GM19438 (cell line): ENCODE results near the gene INS.
"Not testable (repeated sequence)": the region's sequence is repeated elsewhere in the genome, so short reads cannot be mapped to it uniquely, and the experiment has no call there.

Source experiments
- ATAC-seq: cut with Tn5 transposase; IDR thresholded peaks from one replicate; pipeline ENCODE4 v1.9.1; 2021; ENCODE audit warnings: low read depth; ENCODE audit not compliant: unreplicated experiment

Gene INS

DNA sequence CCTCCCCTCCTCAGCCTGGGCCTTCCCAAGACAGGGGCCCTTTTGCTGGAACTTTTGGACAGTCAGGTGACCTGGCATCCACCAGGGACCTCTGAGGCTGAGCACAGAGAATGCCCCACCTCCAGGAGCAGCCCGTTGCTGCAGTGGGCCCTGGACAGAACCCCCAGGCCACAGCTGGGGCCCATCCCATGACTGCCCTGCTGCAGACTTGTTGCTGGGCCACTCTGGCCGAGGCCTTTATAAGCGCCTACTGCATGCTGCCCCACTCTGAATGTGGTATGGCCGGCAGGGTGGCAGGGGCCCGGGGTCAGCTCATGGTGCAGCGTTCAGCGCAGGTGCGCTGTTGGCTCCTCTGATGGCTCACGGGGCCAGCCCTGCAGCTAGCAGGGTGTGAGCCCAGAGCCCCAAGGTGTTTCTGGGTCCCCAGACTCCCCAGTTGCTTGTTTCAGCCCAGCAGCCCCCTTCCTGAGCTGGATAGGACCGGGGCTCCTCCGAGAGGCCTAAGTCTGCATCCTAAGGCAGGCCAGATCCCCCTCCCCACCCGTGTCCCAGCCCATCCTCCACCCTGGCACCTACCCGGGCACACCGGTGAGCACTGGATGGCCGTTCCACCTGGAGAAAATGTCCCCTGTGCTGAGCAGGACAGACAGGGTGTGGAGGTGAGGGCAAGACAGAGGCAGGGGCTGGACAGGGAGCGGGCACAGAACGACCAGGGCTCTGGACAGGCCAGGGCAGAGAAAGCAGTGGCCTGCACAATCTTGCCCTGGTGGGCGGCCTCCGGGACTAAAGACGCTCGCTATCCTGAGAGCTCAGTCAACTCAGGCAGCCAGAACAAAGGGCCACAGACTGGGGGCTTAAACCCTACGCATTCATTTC lies 38.7 kb upstream of the INS start:
- ATAC-seq = no peak

DNA sequence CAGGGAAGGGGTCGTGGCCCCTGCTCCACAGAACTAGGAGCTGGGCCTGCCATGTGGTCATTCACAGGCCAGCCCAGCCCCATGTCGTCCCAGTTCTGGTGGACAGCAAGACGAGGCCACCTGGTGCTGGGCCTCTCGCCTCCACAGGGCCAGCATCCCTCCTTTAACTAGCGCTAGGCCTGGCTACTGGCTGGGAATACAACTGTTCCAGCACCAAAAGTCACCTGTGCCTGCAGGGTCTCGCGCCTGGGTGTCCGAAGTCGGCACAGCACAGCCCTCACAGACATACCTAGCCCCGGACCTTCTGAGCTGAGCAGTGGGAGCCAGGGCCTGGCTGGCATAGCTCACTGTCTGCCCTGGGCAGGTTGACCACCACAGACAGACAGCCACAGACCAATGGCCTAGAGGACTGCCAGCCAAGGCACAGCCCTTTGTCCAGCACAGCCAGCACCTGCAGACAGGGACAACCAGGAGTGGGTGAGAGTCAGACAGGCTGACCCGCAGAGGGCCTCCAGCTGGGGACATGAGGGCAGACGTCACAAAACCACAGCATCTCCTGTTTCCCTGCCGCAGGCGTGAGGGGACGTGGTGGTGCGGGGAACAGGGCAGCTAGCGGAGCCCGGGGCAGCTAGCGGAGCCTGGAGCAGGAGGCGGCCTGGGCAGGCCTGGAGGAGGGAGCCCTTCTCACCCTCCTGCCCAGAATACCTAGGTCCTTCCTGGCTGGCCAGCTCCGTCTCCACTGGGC lies 37.8 kb upstream of the INS start:
- ATAC-seq = no peak

DNA sequence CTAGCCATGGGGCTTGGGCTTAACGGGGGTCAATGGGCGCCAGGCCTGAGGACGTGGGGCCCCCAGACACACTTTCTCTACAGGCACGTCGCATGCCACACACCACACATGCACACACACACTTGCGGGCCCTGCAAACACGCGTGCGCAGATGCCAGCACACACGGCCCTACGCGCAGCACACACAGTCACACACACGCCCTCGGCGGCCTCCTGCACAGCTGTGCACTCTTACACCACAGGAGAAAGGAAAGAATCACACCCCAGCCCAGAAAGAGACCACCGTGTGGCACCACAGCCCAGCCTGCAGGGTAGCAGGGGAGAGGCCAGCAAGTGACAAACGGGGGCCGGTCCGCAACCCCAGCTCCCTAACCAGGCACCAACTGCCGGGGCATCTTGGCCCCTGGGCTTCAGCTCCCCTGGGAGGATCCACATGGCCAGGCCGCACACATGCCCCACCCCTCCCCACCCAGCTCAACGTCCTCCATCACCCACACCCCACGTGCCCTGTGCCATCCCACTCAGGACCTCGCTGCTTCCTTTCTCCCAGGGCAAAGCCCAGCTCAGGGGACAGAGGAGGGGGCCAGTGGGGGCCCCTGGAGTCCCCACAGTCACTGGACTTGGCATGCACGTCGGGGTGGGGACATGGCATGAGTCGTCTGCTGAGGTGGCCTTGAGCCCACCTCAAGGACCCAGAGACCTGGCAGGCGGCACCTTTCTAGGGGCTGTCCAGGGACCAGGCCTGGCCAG lies 36.9 kb upstream of the INS start:
- ATAC-seq = no peak

DNA sequence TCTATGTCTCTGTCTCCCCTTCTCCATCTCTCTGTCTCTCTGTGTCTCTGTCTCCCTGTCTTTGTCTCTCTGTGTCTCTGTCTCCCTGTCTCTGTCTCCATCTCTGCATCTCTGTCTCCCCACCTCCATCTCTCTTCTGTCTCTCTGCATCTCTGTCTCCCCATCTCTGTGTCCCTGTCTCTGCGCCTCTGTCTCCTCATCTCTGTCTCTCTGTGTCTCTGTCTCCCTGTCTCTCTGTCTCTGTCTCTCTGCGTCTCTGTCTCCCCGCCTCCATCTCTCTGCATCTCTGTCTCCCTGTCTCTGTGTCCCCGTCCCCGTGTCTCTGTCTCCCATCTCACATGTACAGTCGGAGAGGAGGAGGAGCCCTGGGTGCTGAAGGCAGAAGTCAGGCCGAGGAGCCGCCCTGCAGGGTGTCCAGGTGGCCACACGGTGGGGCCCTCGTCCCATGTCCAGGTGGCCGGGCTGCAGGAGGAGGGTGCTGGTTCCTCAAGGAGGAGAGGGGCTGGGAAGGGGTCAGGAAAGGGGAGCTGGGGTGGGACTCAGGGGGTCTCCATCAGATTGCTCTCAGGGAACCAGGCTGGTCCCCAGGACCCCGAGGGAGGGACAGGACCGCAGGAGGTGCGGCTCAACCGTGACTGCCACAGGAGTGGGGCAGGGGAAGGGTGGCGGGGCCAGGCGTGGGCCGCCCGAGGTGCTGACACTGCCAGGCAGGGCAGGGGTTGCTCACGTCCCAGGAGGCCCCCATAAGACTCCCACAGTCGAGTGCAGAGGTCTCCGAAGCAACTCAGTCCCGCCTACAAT lies 36.2 kb upstream of the INS start:
- no peak for ATAC-seq

DNA sequence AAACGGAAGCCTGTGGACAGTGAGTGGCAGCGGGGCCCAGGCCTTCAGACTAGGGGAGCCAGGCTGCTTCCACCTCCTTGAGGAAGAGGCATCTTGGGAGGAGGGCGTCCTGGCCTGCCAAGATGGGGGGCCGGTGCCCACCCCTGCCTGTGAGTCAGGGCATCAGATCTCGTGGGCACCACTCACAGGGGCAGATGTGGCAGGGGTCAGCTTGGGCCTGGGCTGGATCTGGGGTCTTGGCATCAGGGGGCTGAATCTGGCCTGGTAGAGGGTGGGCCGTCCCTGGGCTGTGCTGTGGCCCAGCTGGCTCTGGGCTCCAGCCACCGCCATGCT lies 34.7 kb upstream of the INS start:
- ATAC-seq = no peak

DNA sequence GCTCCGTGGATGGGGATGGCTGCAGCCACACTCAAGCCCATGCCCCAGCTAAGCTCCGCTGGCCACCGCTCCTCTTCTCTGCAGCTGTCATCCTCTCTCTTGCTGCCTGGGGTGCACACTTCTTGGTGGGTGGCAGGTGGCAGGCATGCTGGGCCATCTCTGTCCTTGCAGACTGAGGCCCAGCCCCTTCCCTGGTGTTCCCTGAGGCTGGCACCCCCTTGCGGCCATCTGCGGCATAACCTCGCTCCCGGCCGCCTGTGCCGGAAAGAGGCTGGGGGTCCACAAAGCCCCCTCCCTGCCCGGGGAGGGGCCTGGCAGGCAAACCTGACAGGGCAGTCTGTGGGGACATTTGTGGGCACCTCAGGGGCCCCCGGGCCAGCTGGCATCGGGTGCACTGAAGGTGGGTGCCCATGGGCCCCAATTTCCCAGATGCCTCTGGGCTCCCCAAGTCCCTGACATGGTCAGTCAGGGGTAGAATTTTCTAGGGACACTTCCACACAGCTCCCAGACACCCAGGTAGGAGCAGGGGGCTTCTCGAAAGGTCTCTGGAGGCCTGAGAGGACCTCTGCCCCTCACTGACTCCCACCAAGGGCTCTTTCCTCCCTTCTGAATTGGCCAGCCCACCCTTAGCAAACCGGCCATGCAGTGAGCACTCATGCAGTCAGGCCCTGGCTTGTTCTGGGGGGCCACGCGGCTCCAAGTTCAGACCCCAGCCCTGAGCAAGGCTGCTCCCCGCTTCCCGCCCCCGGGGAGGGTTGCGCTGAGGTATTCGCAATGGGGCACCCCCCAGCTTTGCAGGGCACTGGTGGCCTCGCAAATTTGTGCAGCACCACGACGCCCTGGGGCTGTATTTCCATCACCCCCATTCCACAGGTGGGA lies 34.1 kb upstream of the INS start:
- ATAC-seq = no peak

DNA sequence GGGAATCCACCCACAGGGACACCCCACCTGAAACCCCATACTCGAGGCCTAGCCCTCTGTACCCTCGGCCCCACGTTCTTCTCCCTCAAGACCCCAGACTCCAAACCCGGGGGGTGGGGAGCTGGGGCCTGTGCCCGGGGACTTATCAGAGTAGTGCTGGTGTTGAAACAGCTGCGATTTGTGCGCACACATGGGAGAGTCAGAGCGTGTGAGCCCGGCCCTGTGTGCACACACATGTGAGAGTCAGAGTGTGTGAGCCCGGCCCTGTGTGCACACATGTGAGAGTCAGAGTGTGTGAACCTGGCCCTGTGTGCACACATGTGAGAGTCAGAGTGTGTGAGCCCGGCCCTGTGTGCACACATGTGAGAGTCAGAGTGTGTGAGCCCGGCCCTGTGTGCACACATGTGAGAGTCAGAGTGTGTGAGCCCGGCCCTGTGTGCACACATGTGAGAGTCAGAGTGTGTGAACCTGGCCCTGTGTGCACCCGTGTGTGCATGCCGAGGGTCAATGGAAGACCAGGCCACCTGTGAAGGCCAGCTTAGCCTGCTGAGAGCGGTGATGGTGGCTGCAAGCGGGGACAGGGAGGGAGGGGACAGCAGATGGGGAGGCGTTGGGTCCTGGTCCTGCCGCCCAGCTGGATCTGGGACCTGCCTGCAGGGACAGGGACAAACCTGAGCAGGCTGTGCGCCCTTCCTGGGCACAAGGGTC lies 33.0 kb upstream of the INS start:
- not testable (repeated sequence) for ATAC-seq

DNA sequence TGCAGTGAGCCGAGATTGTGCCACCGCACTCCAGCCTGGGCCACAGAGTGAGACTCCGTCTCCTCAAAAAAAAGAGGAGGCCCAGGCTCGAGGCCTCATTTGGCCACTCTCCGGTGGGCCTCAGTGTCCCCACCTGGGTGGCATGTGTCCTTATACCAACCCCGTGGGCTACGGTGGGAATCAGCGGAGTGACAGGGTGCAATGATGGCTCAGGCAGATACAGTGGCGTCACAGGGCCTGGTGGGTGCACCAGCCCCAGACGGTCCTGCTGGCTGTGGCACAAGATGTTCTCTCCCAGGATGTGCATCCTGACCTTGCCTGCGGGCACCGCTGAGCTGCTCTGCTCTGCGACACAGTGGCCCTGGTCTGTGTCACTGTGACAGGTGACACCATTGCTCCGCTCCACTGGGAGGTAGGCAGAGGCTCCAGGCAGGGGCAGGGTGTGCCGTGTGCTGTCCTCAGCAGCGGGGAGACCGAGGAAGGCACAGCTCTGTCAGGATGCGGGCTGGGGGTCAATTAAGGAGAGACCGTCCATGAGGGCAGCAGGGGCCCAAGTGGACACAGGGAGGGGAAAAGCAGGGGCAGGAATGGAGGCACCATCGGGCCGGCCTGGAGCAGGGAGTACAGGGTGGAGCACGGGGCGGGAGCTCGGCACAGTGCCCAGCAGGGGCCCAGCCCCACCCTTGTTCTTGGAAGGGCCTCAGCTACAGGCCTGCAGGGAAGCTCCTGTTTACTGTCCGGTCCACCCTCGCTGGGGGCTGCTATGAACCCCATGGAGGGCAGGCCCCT lies 32.3 kb upstream of the INS start:
- no peak for ATAC-seq

DNA sequence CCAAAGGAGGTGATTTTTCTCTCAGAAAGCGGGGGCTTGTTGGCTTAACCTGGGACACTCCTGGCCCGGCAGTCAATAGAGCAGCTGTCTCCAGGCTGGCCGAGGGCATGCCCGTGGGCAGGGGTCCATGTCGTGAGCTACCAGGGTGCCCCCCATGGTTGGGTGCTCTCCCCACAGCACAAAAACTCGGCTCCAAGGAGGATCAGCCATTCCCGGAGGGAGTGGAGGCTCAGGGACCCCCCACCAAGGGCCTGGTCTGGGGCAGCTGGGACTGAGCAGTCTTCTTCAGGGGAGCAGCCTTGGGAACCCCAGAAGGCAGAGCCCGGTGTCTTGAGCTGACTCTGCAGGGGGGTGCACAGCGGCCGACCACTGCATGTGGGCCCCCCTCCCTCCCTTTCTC lies 31.4 kb upstream of the INS start:
- ATAC-seq = no peak

DNA sequence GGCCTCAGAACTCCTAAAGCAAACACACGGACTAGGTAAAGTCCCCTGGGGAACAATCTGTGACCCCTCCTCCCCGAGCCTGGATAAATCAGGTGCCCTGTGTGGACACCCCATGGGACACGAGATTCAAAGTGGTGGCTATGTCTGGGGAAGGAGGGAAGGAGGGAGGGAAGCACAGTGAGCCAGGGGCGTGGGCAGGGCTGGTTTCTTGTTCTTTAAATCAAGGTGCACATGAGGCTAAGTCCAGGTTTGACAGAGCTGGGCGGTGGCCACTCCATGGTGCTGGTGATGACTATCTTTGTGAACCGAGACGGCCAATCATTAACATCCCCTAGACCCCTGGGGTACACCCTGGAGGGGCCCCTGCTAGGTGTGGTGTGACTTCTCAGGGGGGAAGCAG lies 30.9 kb upstream of the INS start:
- no peak for ATAC-seq

DNA sequence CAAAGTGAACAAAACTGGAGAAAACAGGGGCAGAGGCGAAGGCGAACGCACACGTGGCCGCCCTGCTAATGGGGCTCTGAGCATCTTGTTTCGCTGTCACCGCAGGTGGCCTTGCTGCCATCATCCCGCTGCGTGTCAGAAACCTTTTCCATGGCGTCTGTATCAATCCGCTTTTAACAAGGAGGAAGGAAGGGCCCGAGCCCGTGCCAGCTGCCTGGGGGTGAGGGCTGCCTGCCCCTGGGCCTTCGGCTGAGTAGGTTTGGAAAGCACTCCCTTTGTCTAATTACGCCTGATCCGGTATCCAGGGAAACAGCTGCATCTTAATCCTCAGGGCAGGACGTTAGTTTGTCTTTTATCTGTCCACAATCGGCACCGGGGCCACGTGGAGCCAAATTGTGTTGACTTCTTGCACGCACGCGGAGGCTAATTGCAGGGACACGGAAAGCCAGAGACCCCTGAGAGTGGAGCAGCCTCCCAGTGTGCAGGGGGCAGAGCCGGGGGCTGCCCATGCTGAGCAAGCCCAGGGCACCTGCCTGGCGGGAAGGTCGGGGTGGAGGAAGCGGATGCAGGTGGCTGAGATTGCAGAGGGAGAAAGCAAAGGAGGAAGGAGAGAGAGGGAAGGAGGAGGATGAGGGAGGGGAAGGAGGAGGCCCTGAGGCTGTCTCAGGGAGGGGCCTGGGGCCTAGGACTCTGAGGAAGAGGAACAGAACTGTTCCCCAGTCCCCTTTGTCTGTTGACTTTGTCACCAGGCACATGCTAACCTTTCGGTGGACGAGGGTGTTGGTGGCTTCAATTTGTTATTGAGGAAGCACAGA lies 29.9 kb upstream of the INS start:
- ATAC-seq = no peak

DNA sequence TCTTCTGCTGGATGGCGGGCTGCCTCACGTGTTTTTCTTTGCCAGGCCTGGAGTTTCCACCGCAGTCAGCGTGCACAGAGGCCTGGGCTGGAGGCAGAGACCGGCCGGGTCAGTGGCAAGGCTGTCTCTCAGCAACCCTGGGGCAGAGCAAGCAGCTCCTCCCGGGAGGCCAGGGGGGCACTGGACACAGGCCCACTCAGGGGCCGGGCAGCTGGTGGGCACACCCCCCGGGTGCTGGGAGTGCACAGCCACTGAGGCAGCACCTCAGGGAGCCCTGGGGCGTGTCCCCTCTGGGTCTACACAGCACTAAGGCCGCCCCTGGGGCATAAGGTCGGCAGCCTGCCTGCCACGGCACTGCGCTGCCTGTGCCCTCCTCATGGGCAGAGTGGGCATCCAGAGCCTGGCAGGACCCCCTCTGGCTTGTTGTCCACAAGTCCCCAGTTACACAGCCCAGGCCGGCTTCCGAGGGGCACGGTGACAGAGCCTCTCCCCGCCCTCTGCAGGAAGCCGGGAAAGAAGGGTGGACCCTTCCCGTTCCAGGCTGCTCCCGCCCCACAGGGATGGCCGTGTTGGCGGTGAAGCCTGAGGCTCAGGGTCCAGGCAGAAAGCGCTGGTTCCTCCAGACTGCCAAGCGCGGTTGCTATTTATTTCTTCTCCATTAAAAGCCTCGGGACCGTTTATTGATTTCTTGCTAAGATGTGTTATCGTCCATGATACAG lies 29.1 kb upstream of the INS start:
- no peak for ATAC-seq

DNA sequence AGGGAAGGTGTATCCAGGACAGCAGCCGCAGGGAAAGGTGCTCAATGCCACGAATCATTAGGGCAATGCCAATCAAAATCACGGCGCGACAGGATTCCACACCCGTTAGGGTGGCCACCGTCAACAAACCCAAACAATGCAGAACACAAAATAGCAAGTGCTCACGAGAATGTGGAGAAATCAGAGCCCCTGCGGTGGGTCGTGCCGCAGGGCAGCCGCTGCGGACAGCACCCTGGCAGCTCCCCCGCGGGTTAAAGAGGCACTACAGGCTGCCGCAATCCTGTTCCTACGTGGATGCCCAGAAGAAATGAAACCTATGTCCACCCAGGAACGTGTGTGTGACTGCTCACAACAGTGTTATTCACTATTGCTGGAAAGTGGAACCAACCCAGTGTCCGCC lies 27.7 kb upstream of the INS start:
- no peak for ATAC-seq

DNA sequence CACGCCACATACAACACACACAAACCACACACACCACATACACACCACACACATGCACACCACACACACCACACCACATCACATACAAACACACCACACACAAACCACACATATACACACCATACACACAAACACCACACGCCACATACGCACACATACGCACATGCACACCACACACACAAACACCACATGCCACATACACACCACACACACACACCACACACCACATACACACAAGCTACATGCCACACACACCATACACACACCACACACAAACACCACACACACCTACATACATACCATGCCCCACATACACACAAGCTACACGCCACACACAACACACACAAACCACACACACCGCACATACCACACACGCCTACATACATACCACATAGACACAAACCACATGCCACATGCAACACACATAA lies 26.3 kb upstream of the INS start:
- no peak for ATAC-seq

DNA sequence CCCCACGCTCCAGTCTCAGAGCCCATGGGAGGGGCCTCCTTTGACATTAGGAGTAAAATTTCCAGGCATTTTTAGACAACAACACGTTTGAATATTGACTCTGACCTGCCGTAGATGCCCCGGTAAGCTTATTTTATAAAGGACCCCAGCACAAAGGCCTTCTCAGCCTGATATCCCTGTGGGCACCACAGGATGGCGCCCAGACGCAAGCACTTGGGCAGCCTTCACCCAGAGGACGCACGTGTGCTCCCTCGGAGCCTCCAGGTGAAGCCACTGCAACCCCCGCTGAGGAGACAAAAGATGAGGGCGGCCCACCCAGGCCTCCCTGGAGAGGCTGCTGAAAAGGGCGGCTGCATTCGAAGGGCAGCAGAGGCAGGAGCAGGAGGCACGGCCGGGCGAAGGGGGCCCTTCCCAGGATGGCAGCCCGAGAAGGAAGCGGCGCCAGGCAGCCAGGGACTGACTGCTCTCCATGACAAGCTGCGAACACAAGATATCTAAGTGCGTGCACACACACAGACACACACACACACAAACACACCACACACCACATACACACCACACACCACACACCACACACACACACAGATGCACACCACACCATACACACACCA lies 25.8 kb upstream of the INS start:
- no peak for ATAC-seq

DNA sequence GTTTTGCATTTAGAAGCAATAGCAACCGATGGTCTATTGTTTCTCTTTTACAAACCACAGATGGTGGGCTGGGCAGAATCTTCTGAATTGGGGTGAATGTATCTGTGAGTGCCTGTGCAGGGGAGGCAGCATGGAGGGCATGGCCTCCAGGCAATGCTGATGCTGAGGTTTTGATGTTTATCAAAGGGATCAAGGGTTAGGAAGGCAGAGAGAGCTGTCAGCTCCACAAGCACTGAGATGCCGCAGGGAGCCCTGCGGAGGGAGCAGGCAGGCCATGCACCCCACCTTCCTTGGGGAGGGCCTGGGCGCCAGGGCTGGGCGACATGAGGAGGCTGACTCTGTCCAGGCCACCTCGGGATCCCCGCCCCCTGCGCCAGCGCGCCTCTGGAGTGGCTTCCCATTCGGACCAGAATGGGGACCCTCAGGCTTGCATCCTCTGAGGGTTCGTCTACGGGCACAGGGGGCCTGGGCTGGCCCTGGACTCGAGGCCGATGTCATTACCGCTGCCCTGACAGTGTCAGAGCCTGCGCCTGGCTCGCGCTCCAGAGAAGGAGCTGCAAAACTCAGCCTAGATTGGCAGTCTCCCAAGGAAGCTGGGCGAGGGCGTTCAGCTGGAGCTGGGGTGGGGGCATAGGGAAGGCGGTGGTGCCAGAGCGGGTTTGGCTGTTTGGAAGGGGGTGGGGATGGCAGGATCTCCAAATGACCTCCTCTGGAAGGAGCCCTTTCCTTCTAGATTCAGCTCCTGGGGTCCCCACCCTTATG lies 24.5 kb upstream of the INS start:
- no peak for ATAC-seq
